OCI-LY1 (cell line): Measurements from ENCODE around the gene CDC6.

Experiments
- EZH2 ChIP-seq: fragments of 200-600 bp; sonication (generic), shearing (Covaris generic); IDR thresholded peaks from 2 replicates; pipeline ENCODE4 v1.8.0; 2017; ENCODE audit warnings: borderline replicate concordance, mixed run types, mild to moderate bottlenecking, antibody characterized with exemption, low read length, moderate library complexity, mixed read lengths
- TF ChIP-seq, protein P1 (sequence below): fragments of 200-600 bp; sonication (generic), shearing (Covaris generic); IDR thresholded peaks from 2 replicates; pipeline ENCODE4 v1.5.1; 2017; ENCODE audit warnings: mild to moderate bottlenecking, antibody characterized with exemption, low read length, moderate library complexity, mixed read lengths

DNA sequence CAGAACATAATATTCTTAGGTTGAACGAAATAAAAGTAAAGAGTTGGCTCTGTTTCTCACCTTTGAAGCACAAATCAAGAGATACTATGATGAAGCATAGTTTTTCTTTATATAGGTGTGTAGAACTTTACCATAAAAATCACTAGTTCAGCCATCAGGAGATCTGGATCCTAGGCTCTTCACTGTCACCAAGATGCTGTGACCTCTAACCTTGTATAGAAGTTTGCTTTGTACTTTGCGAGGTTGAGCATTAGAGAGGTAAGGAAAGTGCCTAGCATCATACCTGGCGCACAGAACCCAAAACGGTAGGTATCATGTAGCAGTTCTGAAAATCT lies 553 bp upstream of the CDC6 start:
- TF ChIP-seq, protein P1, sequence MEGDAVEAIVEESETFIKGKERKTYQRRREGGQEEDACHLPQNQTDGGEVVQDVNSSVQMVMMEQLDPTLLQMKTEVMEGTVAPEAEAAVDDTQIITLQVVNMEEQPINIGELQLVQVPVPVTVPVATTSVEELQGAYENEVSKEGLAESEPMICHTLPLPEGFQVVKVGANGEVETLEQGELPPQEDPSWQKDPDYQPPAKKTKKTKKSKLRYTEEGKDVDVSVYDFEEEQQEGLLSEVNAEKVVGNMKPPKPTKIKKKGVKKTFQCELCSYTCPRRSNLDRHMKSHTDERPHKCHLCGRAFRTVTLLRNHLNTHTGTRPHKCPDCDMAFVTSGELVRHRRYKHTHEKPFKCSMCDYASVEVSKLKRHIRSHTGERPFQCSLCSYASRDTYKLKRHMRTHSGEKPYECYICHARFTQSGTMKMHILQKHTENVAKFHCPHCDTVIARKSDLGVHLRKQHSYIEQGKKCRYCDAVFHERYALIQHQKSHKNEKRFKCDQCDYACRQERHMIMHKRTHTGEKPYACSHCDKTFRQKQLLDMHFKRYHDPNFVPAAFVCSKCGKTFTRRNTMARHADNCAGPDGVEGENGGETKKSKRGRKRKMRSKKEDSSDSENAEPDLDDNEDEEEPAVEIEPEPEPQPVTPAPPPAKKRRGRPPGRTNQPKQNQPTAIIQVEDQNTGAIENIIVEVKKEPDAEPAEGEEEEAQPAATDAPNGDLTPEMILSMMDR: no peak
- TF ChIP-seq EZH2: no peak
